NB4 (cell line): Measurements from ENCODE around the gene MCAM.

Experiments
- DNase-seq: peaks from one replicate; pipeline ENCODE4 v3.0.0; 2010; ENCODE audit warnings: low read depth
- H3K4me3 ChIP-seq: one replicate; pipeline ENCODE4 v1.5.1; 2011; ENCODE audit warnings: mild to moderate bottlenecking, low read depth, low read length, moderate library complexity
- MYC ChIP-seq: IDR thresholded peaks from 2 replicates; pipeline ENCODE4 v1.6.1; 2011; ENCODE audit warnings: low read depth, low read length
- POLR2A ChIP-seq: IDR thresholded peaks from 2 replicates; pipeline ENCODE4 v1.6.1; 2011; ENCODE audit warnings: mild to moderate bottlenecking; ENCODE audit not compliant: insufficient read length; ENCODE audit errors: extremely low read depth
- TF ChIP-seq, protein P1 (sequence below): IDR thresholded peaks from 2 replicates; pipeline ENCODE4 v1.6.1; 2011; ENCODE audit warnings: low read depth, low read length
- TF ChIP-seq, protein P2 (sequence below): IDR thresholded peaks from one replicate; pipeline ENCODE4 v1.5.1; 2012; ENCODE audit warnings: low read depth, low read length

MCAM gene

DNA sequence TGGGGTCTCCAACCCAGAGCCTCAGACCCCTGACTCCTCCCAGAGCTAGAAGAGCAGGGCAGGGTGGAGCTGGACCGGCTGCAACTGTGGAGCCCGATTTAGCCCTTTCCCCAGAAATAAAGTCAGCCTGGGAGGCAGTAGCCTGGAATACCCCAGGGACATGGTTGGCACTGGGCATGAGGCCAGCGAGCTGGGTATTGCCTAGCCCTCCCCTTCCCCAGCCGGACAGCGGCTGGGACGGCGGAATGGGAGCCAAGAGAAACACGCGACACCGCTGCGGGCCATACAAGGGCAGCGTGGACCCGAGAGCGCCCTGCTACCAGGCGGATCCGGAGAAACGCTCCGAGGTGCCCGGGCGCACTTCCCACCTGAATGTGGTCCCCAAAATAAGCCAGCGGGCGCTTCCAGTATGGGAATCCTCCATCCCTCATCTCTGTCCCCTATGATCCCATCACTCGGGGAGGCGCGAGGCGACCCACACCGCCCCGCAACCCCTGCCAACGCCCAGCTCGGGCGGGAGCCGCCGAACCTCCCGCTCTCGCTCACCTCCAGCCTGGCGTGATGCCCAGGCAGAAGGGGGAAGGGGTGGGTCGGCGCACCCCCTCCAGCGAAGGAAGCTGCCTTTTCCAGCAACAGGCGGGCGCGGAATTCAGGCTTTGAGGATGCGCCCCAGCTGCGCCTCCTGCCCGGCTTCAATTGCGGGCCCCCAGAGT lies 758 bp downstream of the MCAM start:
- TF ChIP-seq, protein P1, sequence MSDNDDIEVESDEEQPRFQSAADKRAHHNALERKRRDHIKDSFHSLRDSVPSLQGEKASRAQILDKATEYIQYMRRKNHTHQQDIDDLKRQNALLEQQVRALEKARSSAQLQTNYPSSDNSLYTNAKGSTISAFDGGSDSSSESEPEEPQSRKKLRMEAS = no peak
- TF ChIP-seq MYC (no peak), POLR2A (no peak)
- TF ChIP-seq, protein P2, sequence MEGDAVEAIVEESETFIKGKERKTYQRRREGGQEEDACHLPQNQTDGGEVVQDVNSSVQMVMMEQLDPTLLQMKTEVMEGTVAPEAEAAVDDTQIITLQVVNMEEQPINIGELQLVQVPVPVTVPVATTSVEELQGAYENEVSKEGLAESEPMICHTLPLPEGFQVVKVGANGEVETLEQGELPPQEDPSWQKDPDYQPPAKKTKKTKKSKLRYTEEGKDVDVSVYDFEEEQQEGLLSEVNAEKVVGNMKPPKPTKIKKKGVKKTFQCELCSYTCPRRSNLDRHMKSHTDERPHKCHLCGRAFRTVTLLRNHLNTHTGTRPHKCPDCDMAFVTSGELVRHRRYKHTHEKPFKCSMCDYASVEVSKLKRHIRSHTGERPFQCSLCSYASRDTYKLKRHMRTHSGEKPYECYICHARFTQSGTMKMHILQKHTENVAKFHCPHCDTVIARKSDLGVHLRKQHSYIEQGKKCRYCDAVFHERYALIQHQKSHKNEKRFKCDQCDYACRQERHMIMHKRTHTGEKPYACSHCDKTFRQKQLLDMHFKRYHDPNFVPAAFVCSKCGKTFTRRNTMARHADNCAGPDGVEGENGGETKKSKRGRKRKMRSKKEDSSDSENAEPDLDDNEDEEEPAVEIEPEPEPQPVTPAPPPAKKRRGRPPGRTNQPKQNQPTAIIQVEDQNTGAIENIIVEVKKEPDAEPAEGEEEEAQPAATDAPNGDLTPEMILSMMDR = no peak
- no peak for DNase-seq
- peak overlapping the region; percentile 50 for H3K4me3 ChIP-seq

DNA sequence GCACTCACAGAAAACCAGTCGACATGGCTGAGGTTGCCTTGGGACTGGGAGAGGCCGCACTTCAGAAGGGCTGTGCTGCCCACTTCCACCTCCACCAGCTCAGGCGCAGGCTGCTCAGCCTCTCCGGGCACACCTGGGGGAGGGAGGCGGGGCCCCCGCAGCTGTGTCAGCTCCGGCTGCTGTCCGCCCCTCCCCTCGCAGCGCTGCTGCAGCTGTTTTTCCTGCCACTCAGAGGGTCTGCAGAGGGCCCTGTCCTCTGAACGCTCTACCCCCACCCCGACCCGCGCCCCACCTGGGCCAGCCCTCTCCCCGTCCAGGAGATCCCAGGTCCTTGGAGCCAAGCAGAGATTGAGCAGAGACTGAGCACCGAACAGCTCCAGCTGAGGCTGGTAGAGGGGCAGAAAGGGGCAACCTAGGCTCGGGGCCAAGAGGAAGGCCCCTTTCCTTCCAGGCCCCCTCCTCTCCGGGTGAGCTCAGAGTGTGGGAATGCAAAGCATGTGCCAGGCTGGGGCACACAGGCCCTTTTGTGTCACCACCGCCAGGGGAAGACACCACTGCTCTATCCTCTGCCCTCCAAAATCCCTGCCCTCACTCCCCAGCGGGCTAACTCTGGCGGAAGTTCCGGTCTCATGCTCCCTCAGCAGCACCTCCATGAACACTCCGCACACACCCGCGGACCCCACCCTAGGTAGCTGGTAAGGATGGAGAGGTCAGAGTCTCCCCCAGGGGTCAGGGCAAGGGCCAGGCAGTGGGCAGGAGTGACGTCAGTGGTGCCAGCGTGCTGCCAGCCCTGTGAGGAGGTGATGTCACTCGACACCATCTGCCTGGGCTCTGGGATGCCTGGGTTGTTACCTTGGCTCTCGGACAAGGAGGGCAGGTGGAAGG lies 1.6 kb downstream of the MCAM start:
- TF ChIP-seq, protein P2 = no peak
- TF ChIP-seq MYC (no peak), POLR2A (no peak)
- TF ChIP-seq, protein P1 = no peak
- H3K4me3 ChIP-seq = no peak overlapping the region

DNA sequence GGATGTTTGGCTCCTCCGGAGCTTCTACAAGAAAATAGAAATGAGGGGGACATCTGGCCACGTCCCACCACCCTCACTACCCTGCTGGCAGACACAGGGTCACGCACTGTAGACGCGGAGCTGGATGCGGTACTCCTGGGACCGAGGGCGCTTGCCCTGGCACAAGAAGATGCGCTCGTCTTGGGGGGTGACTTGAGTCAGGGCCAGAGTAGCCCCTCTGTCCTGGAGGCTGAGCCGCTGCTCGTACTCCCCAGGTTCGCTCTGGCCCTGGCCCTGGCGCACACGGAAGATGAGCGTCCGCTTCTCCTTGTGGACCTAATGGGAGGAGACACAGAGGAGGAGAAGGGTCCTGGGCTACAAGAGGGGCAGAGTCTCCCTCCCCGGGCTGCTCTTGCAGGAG lies 2.2 kb downstream of the MCAM start:
- H3K4me3 ChIP-seq = no peak overlapping the region
- TF ChIP-seq MYC (no peak), POLR2A (no peak)
- TF ChIP-seq, protein P2 = no peak
- TF ChIP-seq, protein P1 = no peak
- DNase-seq = no peak

More for the DNA sequence above, 1.6 kb downstream of the MCAM start:
- DNase-seq = no peak

DNA sequence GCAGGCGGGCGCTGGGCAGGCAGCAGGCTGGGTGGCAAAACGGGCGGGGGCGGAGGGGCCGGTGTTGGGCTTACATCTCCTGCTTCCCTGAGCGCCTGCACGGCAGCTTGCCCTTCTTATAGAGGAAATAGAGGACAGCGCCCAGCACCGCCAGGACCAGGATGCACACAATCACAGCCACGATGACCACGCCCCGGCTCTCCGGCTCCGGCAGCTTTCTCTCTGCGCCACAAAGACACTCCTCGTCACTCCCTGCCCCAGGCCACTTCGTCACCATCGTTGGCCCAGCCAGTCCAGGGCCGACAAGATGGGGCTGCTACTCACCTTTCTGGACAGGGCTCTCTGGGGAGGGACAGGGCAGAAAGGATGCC lies 6.3 kb downstream of the MCAM start:
- H3K4me3 ChIP-seq = no peak overlapping the region
- no peak for DNase-seq
- TF ChIP-seq, protein P1 = no peak
- TF ChIP-seq, protein P2 = no peak
- TF ChIP-seq MYC = no peak
- no peak for TF ChIP-seq POLR2A

DNA sequence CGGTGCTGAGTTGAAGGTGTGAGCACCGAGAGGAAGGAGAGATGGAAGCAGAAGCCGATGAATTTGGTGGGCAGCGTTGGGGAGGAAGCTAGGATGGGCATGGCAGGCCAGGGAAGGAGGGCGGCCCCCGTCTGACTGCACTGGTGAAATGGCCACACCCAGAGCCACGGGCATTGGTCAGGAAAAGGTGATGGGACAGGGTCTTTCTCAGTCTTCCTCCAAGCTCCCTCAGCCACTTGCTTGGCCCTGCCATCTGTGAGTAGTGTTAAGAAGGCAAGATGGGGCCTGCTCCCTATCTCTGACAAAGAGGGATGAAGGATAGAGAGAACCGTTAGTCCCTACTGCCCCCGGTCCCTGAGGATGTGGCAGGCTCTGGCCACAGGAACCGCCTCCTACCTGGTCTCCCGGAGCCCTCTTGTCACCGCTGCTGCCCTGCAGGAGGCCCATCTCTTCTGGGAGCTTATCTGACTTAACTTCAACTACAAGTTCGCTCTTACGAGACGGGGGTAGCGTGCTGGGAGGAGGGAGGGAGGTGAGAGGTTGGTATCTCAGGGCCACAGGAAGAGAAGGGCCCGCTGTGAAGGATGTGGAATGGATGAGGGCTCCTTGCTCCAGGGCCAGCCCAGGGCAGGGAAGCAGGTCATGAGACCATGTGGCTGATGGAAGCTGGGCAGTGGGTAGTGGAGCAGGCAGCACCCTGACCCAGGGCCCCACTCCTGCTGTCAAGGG lies 6.8 kb downstream of the MCAM start:
- no peak for DNase-seq
- no peak overlapping the region for H3K4me3 ChIP-seq
- TF ChIP-seq POLR2A (no peak), MYC (no peak)
- TF ChIP-seq, protein P1 = no peak
- TF ChIP-seq, protein P2 = no peak
